A549 (cell line): Measurements from ENCODE around the gene PARP1. TPM values are rescaled to one million over a fixed set of nuclear protein-coding genes. Genes with fewer than 3 reads are reported as not detected.

Experiments
- ATAC-seq, 2 experiments: fragments of 200-7000 bp in 1 of 2; fragments of >200 bp in 1 of 2; cut with Nextera tagmentation in 1 of 2; cut with Tn5 transposase in 1 of 2; 3 replicates each; pipeline versions ENCODE4 v1.8.0 to v1.9.1; 2018 to 2020; ENCODE audit warnings: mild to moderate bottlenecking in 1 of 2, moderate library complexity in 1 of 2
- CTCF ChIA-PET: fragments of 300-600 bp; sonication (Branson Sonifier 250); formaldehyde crosslinking; extraction: SDS; loops from one replicate; lab custom pipeline; 2021; ENCODE audit warnings: antibody characterized with exemption, inconsistent platforms; lab: Yijun Ruan, JAX
- POLR2A ChIA-PET: fragments of 350-600 bp; formaldehyde crosslinking; extraction: SDS; loops from one replicate; lab custom pipeline; 2021; ENCODE audit warnings: antibody characterized with exemption, inconsistent platforms; lab: Yijun Ruan, JAX
- DNase-seq, 2 experiments: peaks; one replicate each; pipeline versions ENCODE4 v3.0.0 to v3.0.0-alpha.2; 2011 to 2016; ENCODE audit warnings: low read depth in 1 of 2, low spot score in 1 of 2
- FAIRE-seq: peaks from 2 replicates; lab custom pipeline; 2011; peaks lifted over from hg19 to GRCh38; lab: Jason Lieb, UNC
- H3K27ac ChIP-seq, 2 experiments: fragments of >200 bp; sonication (Bioruptor Twin); formaldehyde crosslinking; 3 replicates each; pipeline ENCODE4 v1.5.1; 2016 to 2017
- H3K4me1 ChIP-seq: fragments of >200 bp; sonication (Bioruptor Twin); formaldehyde crosslinking; 3 replicates; pipeline ENCODE4 v1.6.1; 2016
- H3K4me2 ChIP-seq: fragments of >200 bp; sonication (Bioruptor Twin); formaldehyde crosslinking; 3 replicates; pipeline ENCODE4 v1.6.1; 2016
- H3K4me3 ChIP-seq: fragments of >200 bp; sonication (Bioruptor Twin); formaldehyde crosslinking; 3 replicates; pipeline ENCODE4 v1.5.1; 2016
- H3K9me3 ChIP-seq: fragments of >200 bp; sonication (Bioruptor Twin); formaldehyde crosslinking; 3 replicates; pipeline ENCODE4 v1.6.1; 2016
- BCL3 ChIP-seq: fragments of >200 bp; sonication (Bioruptor Twin); formaldehyde crosslinking; IDR thresholded peaks from 3 replicates; pipeline ENCODE4 v1.6.1; 2016
- CEBPB ChIP-seq, 2 experiments: fragments of >200 bp in 1 of 2; sonication (Bioruptor Twin) in 1 of 2; formaldehyde crosslinking in 1 of 2; IDR thresholded peaks; 2 replicates each; pipeline ENCODE4 v1.6.1; 2012 to 2016
- CHD4 ChIP-seq: fragments of 200-600 bp; sonication (generic); IDR thresholded peaks from 2 replicates; pipeline ENCODE4 v1.6.1; 2016; ENCODE audit warnings: antibody characterized with exemption, mild to moderate bottlenecking, borderline replicate concordance
- E2F6 ChIP-seq: IDR thresholded peaks from 2 replicates; pipeline ENCODE4 v1.6.1; 2012; ENCODE audit warnings: low read depth, borderline replicate concordance
- EHF ChIP-seq: fragments of 250-450 bp; sonication (Bioruptor Pico); IDR thresholded peaks from 2 replicates; pipeline ENCODE4 v1.5.0; 2020; ENCODE audit warnings: mild to moderate bottlenecking
- EHMT2 ChIP-seq: fragments of 200-600 bp; sonication (generic); IDR thresholded peaks from 2 replicates; pipeline ENCODE4 v1.6.1; 2016; ENCODE audit warnings: antibody characterized with exemption, low read depth, mild to moderate bottlenecking, moderate library complexity
- FOXS1 ChIP-seq: fragments of 250-450 bp; sonication (Bioruptor Pico); IDR thresholded peaks from 2 replicates; pipeline ENCODE4 v1.5.0; 2020; ENCODE audit warnings: mild to moderate bottlenecking, moderate library complexity
- GATA3 ChIP-seq: IDR thresholded peaks from 2 replicates; pipeline ENCODE4 v1.6.1; 2012; ENCODE audit warnings: borderline replicate concordance
- HEYL ChIP-seq: fragments of 250-450 bp; sonication (Bioruptor Pico); IDR thresholded peaks from 2 replicates; pipeline ENCODE4 v1.8.0; 2021; ENCODE audit warnings: mild to moderate bottlenecking, moderate library complexity
- HOXB13 ChIP-seq: fragments of 250-450 bp; sonication (Bioruptor Pico); IDR thresholded peaks from 2 replicates; pipeline ENCODE4 v1.5.0; 2020; ENCODE audit warnings: low read depth, mild to moderate bottlenecking, moderate library complexity
- HOXB5 ChIP-seq: fragments of 250-450 bp; sonication (Bioruptor Pico); IDR thresholded peaks from 2 replicates; pipeline ENCODE4 v1.5.0; 2020; ENCODE audit warnings: mild to moderate bottlenecking, moderate library complexity
- JUN ChIP-seq, 2 experiments: fragments of >200 bp; sonication (Bioruptor Twin); formaldehyde crosslinking; IDR thresholded peaks; 2 replicates in 1 of 2; 3 replicates in 1 of 2; pipeline ENCODE4 v1.6.1; 2016 to 2017
- KDM5A ChIP-seq: fragments of 200-600 bp; sonication (generic); IDR thresholded peaks from 2 replicates; pipeline ENCODE4 v1.6.1; 2016; ENCODE audit warnings: antibody characterized with exemption, mild to moderate bottlenecking
- MAX ChIP-seq: IDR thresholded peaks from 2 replicates; pipeline ENCODE4 v1.6.1; 2012
- NFE2L2 ChIP-seq: fragments of 150-350 bp; conservative IDR thresholded peaks from 2 replicates; pipeline ENCODE4 v1.6.1; 2014; ENCODE audit warnings: low read length
- PHF8 ChIP-seq: fragments of 200-600 bp; sonication (generic); IDR thresholded peaks from 2 replicates; pipeline ENCODE4 v1.6.1; 2016; ENCODE audit warnings: low read depth, mild to moderate bottlenecking, antibody characterized with exemption, moderate library complexity, borderline replicate concordance
- RCOR1 ChIP-seq: fragments of 150-350 bp; IDR thresholded peaks from 2 replicates; pipeline ENCODE4 v1.6.1; 2014; ENCODE audit warnings: antibody characterized with exemption, low read length, low read depth
- RFX5 ChIP-seq: fragments of 450-650 bp; IDR thresholded peaks from 2 replicates; pipeline ENCODE4 v1.7.1; 2014; ENCODE audit warnings: antibody characterized with exemption, mild to moderate bottlenecking, moderate library complexity
- SMC3 ChIP-seq: fragments of >200 bp; sonication (Bioruptor Twin); formaldehyde crosslinking; IDR thresholded peaks from 3 replicates; pipeline ENCODE4 v1.6.1; 2018; ENCODE audit warnings: inconsistent platforms
- SREBF2 ChIP-seq: fragments of 450-650 bp; IDR thresholded peaks from 2 replicates; pipeline ENCODE4 v1.6.1; 2014; ENCODE audit warnings: mild to moderate bottlenecking, moderate library complexity
- TP53 ChIP-seq: fragments of 250-450 bp; sonication (Bioruptor Pico); IDR thresholded peaks from 2 replicates; pipeline ENCODE4 v1.5.0; 2021; ENCODE audit warnings: mild to moderate bottlenecking, moderate library complexity
- ZC3H11A ChIP-seq: fragments of 450-650 bp; IDR thresholded peaks from 2 replicates; pipeline ENCODE4 v1.6.1; 2014; ENCODE audit warnings: antibody characterized with exemption, mild to moderate bottlenecking
- ZFP36 ChIP-seq: fragments of 450-650 bp; IDR thresholded peaks from 2 replicates; pipeline ENCODE4 v1.6.1; 2014; ENCODE audit warnings: borderline replicate concordance; ENCODE audit not compliant: partially characterized antibody
- WGBS: methylation state at CpG from one replicate; pipeline ENCODE4 v1.1.6; 2017; ENCODE audit errors: missing lambda C conversion rate; 5-methylcytosine and 5-hydroxymethylcytosine counted together
- polyA plus RNA-seq, 4 experiments: library from polyadenylated mRNA; depleted of rRNA in 3 of 4; stranded (reverse); fragments of >200 nt; fragmentation: RNase III in 1 of 4; extraction: RNeasy Plus Mini Kit Qiagen cat#74134 plus additional on column Dnase treatment in 1 of 4; gene quantifications; 2 replicates in 3 of 4; 3 replicates in 1 of 4; pipeline ENCODE4 v1.2.3, GENCODE V29; 2011 to 2017
- TF ChIP-seq, protein P1 (sequence below): fragments of >200 bp; sonication (Bioruptor Twin); formaldehyde crosslinking; IDR thresholded peaks from 2 replicates; pipeline ENCODE4 v1.6.1; 2016

Gene PARP1
- polyA plus RNA-seq, 2 of the 4 experiments (the other 2 are of a cell fraction), result 125 to 134 TPM

GRCh38 chr1:226362361-226362760 lies 45.5 kb downstream of the PARP1 start:
- no peak for TF ChIP-seq ZFP36
- TF ChIP-seq SREBF2, result no peak
- TF ChIP-seq EHMT2, result no peak
- no peak for TF ChIP-seq HEYL (CRISPR knock-in tag)
- TF ChIP-seq FOXS1 (CRISPR knock-in tag), result no peak
- TF ChIP-seq E2F6, result no peak
- no peak for TF ChIP-seq MAX
- no peak for TF ChIP-seq NFE2L2
- no peak for TF ChIP-seq CEBPB (IDR thresholded peaks at IDR 0.05)
- no peak for TF ChIP-seq EHF (CRISPR knock-in tag)
- TF ChIP-seq RFX5, result no peak
- TF ChIP-seq KDM5A, result no peak
- TF ChIP-seq BCL3, result no peak
- no peak for TF ChIP-seq CHD4
- TF ChIP-seq HOXB13 (CRISPR knock-in tag), result no peak
- TF ChIP-seq PHF8, result no peak
- TF ChIP-seq SMC3, result no peak
- no peak for TF ChIP-seq TP53
- TF ChIP-seq, protein P1, sequence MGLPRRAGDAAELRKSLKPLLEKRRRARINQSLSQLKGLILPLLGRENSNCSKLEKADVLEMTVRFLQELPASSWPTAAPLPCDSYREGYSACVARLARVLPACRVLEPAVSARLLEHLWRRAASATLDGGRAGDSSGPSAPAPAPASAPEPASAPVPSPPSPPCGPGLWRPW, result no peak
- no peak for TF ChIP-seq HOXB5 (CRISPR knock-in tag)
- FAIRE-seq (no peak), ATAC-seq (no peak), DNase-seq (no peak)
- no peak overlapping the region for H3K4me3 ChIP-seq
- no peaks in the 10 kb centered on the region for H3K9me3 ChIP-seq
- ChIA-PET POLR2A (no interaction called here), CTCF (interaction anchor here (0.8 to 1.7 kb wide), 3 partner anchors 23 to 237 kb away, joined by 3 to 4 read pairs (median 3); partner anchors contain the start of gene PARP1)
- no peaks in the 10 kb centered on the region for H3K4me1 ChIP-seq
- H3K4me2 ChIP-seq, result no peak overlapping the region
- H3K27ac ChIP-seq, result no peak overlapping the region
- WGBS, result 88% methylated on average over 6 of the region's 6 CpGs

- FAIRE-seq, result no peak
- H3K4me3 ChIP-seq, result no peak overlapping the region
These were observed 47.7 kb downstream of the PARP1 start for GRCh38 chr1:226360106-226360746.

DNA sequence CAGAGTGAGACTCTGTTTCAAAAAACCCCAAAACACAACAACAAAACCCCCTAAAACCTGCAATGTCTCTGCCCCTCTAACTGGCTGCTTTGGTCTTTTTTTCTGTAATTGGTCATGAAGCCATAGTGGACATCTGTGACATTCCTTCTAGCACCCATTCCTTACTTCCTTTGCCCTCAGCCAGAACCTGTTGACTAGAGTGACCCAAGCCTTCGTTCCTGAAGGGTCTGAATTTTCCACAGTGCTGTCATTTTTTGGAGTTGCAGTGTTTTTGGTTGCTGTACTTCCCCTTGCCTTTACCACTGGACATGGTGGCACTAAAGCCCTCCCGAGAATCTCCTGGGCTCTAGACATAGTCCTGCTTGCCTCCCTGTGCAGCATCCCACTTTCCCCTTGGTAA lies 50.5 kb downstream of the PARP1 start:
- no peak for DNase-seq
- no peak overlapping the region for H3K4me3 ChIP-seq
- H3K4me1 ChIP-seq, result no peaks in the 10 kb centered on the region
- no peak overlapping the region for H3K27ac ChIP-seq
- no peaks in the 10 kb centered on the region for H3K9me3 ChIP-seq
- H3K4me2 ChIP-seq, result no peak overlapping the region
- ChIA-PET CTCF (interaction anchor here (1.1 kb wide), 1 partner anchor 10 kb away, joined by 3 read pairs; no protein-coding TSS in a partner anchor), POLR2A (no interaction called here)
- no peak for FAIRE-seq
- ATAC-seq, result no peak
- TF ChIP-seq GATA3, result no peak
- no peak for TF ChIP-seq ZFP36
- TF ChIP-seq HEYL (CRISPR knock-in tag), result no peak
- no peak for TF ChIP-seq JUN (IDR thresholded peaks at IDR 0.05)
- no peak for TF ChIP-seq RCOR1
- no peak for TF ChIP-seq ZC3H11A
- no peak for TF ChIP-seq BCL3
- no peak for TF ChIP-seq MAX
- no peak for TF ChIP-seq EHMT2
- 96% methylated on average over 2 of the region's 2 CpGs for WGBS

More at GRCh38 chr1:226360106-226360746, 47.7 kb downstream of the PARP1 start:
- DNase-seq (no peak), ATAC-seq (no peak)
- no peak overlapping the region for H3K4me2 ChIP-seq
- no peak for TF ChIP-seq E2F6
- no peaks in the 10 kb centered on the region for H3K4me1 ChIP-seq
- H3K9me3 ChIP-seq, result no peaks in the 10 kb centered on the region
- 93% methylated on average over 8 of the region's 8 CpGs for WGBS
- no peak overlapping the region for H3K27ac ChIP-seq
- ChIA-PET CTCF (no interaction called here), POLR2A (no interaction called here)
